DMS 273 (cell line): ENCODE measurements around the gene PDE8B.

ENCODE experiments used
- DNase-seq: peaks from one replicate; lab custom pipeline; 2025; ENCODE audit not compliant: unreplicated experiment; lab: John Stamatoyannopoulos, UW

Gene PDE8B

GRCh38 chr5:77210091-77210963 lies at the start of gene PDE8B:
PDE8B (plus strand) TSS chr5:77210680; CDS start chr5:77210926, 246 bp downstream.
- peak; percentile 80 for DNase-seq

GRCh38 chr5:77163453-77163852 lies 47.0 kb upstream of the PDE8B start:
- DNase-seq: no peak

GRCh38 chr5:77167063-77167462 lies 43.4 kb upstream of the PDE8B start:
- DNase-seq: no peak

GRCh38 chr5:77167695-77168121 lies 42.8 kb upstream of the PDE8B start:
- no peak for DNase-seq

- peak; percentile 83 for DNase-seq
Observed at GRCh38 chr5:77168161-77168878, 42.2 kb upstream of the PDE8B start.

GRCh38 chr5:77168879-77169244 lies 41.6 kb upstream of the PDE8B start:
- peak; percentile 52 for DNase-seq

- DNase-seq: no peak
Observed at GRCh38 chr5:77170196-77170890, 40.1 kb upstream of the PDE8B start.

GRCh38 chr5:77171141-77171910 lies 39.2 kb upstream of the PDE8B start:
- DNase-seq: no peak

GRCh38 chr5:77172713-77173328 lies 37.7 kb upstream of the PDE8B start:
- no peak for DNase-seq

GRCh38 chr5:77174526-77174925 lies 36.0 kb upstream of the PDE8B start:
- DNase-seq: no peak

- no peak for DNase-seq
Observed at GRCh38 chr5:77175231-77175630, 35.2 kb upstream of the PDE8B start.

GRCh38 chr5:77176429-77176828 lies 34.1 kb upstream of the PDE8B start:
- DNase-seq: no peak

- DNase-seq: no peak
Observed at GRCh38 chr5:77177576-77177975, 32.9 kb upstream of the PDE8B start.

GRCh38 chr5:77180167-77181081 lies 30.1 kb upstream of the PDE8B start:
- DNase-seq: peak; percentile 71

GRCh38 chr5:77181173-77181572 lies 29.3 kb upstream of the PDE8B start:
- no peak for DNase-seq

- peak; percentile 13 for DNase-seq
Observed at GRCh38 chr5:77181596-77182304, 28.7 kb upstream of the PDE8B start.

GRCh38 chr5:77182367-77182766 lies 28.1 kb upstream of the PDE8B start:
- DNase-seq: no peak

- no peak for DNase-seq
Observed at GRCh38 chr5:77186652-77187370, 23.7 kb upstream of the PDE8B start.
